Bronchial epithelial cell (primary cell): ENCODE results near the gene PDE2A. TPM values are rescaled to one million over a fixed set of nuclear protein-coding genes. Genes with fewer than 3 reads are reported as not detected.

ENCODE experiments used
- DNase-seq: peaks from one replicate; pipeline ENCODE4 v3.0.0-alpha.2; 2010; ENCODE audit warnings: low read depth
- FAIRE-seq: peaks from 2 replicates; lab custom pipeline; 2011; peaks lifted over from hg19 to GRCh38; lab: Jason Lieb, UNC
- H3K27me3 ChIP-seq: 2 replicates; pipeline ENCODE4 v1.5.1; 2011; ENCODE audit warnings: low read length; ENCODE audit not compliant: control insufficient read depth, insufficient read depth
- H3K36me3 ChIP-seq: 2 replicates; pipeline ENCODE4 v1.5.1; 2011; ENCODE audit warnings: low read length; ENCODE audit not compliant: control insufficient read depth, insufficient read depth
- H3K4me3 ChIP-seq: 2 replicates; pipeline ENCODE4 v1.5.1; 2011; ENCODE audit warnings: mild to moderate bottlenecking, low read depth, low read length, control low read depth
- total RNA-seq: library from RNA; depleted of rRNA; stranded (reverse); fragments of >200 nt; gene quantifications from 2 replicates; pipeline ENCODE4 v1.2.1, GENCODE V29; 2014
- TF ChIP-seq, protein P1 (sequence below): IDR thresholded peaks from 2 replicates; pipeline ENCODE4 v1.5.1; 2011; ENCODE audit warnings: mild to moderate bottlenecking, moderate library complexity, low read length, control low read depth, inconsistent platforms; ENCODE audit not compliant: insufficient read depth, severe bottlenecking

The PDE2A gene
- total RNA-seq, 1 donor from 2014 or later = 1.6 TPM

DNA sequence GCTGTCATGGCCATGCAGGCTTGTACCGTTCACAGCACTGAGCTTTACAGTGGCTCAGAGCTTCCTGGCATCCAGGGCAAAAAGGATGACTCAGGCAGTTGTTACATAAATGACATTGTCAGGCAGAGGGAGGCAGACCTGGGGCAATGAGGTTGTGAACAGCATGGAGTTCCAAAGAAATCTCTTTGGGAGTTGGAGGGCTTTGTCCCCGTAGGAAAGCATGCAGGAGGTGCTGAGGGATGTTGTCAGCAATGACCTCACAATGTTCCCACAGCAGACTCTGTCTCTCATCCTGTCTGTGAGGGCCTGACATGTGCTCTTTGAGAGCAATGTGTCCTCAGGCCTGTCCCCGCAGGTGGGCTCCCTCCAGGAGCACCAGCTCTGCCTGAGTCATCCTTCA, 25.9 kb upstream of the PDE2A start:
- no peak for FAIRE-seq
- H3K36me3 ChIP-seq = peaks cover 66% of the 10 kb centered on the region
- peak; percentile 56 for DNase-seq

DNA sequence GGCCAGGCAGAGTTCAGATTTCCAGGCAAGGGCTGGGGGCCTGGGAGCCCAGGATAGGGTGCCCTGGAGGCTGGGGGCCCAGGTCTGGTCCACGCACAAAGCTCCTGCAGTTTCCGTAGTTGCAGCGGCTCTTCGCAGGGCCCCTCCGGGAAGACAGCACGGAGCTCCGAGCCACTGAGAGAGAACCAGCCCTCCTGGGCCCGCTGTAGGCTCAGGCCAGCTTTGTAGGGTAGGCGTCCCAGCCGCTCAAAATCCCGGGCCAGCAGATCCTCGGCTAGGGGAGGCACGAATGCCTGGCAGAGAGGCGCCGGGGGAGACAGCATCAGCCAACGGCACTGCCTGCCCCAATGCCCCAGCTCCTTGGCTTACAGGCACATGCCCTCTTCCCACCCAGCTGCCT, 23.6 kb upstream of the PDE2A start:
- H3K4me3 ChIP-seq = no peak overlapping the region
- TF ChIP-seq, protein P1, sequence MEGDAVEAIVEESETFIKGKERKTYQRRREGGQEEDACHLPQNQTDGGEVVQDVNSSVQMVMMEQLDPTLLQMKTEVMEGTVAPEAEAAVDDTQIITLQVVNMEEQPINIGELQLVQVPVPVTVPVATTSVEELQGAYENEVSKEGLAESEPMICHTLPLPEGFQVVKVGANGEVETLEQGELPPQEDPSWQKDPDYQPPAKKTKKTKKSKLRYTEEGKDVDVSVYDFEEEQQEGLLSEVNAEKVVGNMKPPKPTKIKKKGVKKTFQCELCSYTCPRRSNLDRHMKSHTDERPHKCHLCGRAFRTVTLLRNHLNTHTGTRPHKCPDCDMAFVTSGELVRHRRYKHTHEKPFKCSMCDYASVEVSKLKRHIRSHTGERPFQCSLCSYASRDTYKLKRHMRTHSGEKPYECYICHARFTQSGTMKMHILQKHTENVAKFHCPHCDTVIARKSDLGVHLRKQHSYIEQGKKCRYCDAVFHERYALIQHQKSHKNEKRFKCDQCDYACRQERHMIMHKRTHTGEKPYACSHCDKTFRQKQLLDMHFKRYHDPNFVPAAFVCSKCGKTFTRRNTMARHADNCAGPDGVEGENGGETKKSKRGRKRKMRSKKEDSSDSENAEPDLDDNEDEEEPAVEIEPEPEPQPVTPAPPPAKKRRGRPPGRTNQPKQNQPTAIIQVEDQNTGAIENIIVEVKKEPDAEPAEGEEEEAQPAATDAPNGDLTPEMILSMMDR = no peak
- no peak for FAIRE-seq
- H3K36me3 ChIP-seq = peaks cover 73% of the 10 kb centered on the region
- no peak for DNase-seq
- no peaks in the 10 kb centered on the region for H3K27me3 ChIP-seq

More for the DNA sequence above, 25.9 kb upstream of the PDE2A start:
- Histone ChIP-seq H3K4me3 (no peak overlapping the region), H3K27me3 (no peaks in the 10 kb centered on the region)
- TF ChIP-seq, protein P1 = no peak

DNA sequence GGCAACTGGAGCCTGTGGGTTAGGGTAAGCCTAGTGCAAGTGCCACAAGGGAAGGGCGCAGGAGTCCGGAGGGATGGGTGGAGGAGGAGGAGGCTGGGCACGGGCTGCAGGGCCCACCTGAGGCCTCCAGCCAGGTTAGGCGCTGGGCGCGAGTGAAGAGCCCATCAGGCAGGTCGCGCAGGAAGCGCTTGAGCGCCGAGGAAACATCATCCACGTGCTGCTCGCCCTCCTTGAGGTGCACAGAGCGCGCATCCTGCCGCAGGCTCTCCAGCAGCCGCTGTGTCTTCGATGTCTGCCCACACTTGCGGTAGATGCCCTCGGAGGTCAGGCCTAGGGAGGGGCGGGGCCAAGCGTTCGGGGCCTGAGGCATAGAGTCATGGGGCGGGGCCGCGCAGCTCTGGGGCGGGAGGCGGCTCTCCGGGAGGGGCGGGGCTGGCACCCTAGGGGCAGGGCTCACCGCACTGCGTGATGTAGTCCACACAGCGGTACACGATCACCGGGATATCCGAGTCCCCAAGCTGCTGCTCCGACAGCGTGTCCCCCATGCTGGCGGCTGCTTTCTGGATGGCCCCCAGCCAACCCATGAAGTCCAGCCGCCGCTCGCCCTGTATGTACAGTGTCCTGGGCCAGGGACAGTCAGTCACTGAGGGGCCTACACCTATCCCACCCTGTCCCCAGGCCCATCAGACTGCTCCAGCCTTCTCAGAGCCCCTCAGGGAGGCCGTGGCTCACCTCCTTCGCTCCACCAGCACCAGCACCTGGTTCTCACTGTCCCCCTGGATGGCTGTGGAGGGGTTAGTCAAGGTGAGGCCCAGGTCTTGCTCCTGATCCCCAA, 22.9 kb upstream of the PDE2A start:
- H3K36me3 ChIP-seq = peaks cover 69% of the 10 kb centered on the region
- H3K27me3 ChIP-seq = no peaks in the 10 kb centered on the region
- FAIRE-seq = no peak
- DNase-seq = no peak
- H3K4me3 ChIP-seq = no peak overlapping the region
- TF ChIP-seq, protein P1 = no peak

DNA sequence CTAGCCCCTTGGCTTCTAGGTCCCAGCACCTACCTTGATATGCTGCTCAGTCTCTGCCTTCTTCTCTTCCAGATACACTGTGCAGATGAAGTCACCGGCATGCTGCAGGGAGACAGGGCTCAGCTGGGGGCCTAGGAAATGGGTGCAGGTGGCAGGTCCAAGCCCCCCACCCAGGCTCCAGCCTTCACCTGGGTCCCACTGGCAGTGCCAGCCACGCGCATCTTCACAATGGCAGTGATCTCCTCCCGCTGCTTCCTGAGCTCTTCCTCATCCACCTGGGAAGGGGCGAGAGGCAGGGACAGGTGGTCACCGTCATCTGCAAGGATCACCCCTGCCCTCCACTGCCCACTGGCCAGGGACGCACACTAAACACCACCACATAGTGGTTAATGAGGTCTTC, 21.1 kb upstream of the PDE2A start:
- peaks cover 68% of the 10 kb centered on the region for H3K36me3 ChIP-seq
- H3K4me3 ChIP-seq = no peak overlapping the region
- no peaks in the 10 kb centered on the region for H3K27me3 ChIP-seq
- DNase-seq (no peak), FAIRE-seq (no peak)
- TF ChIP-seq, protein P1 = no peak

DNA sequence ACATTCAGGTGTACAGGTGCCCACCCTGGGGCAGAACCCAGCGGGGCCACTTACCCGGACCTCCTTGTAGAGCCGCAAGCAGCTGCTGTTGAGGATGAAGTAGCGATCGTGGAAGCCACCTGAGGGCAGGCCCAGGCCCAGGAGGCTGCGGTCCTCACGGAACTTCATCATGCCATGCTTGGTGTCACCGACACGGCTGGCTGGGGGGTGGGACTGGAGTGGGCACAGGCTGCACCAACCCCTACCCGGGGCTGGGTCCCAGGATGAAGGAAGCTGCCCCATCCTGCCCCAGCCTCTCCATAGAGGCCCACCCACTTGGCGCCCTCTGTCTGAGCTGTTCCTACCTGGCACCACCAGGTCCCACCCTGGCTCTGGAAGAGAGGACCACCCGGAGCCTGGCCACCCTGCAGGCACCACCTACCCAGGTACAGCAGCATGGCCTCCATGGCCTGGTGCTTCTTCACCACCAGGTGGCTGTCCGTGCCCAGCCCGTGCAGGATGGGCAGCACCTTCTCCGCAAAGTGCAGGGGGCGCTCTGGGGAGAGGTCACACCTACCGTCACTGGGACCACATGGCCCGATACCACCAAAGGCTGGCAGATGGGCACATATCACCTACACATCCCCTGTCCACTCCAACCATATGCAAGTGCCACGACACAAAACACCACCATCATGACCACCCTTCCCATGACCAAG, 19.2 kb upstream of the PDE2A start:
- no peak for FAIRE-seq
- TF ChIP-seq, protein P1 = no peak
- H3K4me3 ChIP-seq = no peak overlapping the region
- H3K36me3 ChIP-seq = peaks cover 63% of the 10 kb centered on the region
- DNase-seq = no peak
- no peaks in the 10 kb centered on the region for H3K27me3 ChIP-seq
